Peyer's patch (tissue), 4 donors: Measurements from ENCODE around the gene GTPBP8. TPM values are rescaled to one million over a fixed set of nuclear protein-coding genes. Genes with fewer than 3 reads are reported as not detected.

Experiments
- DNase-seq, 3 donors: peaks; one replicate each; pipeline ENCODE4 v3.0.0-alpha.2; 2017 to 2019
- H3K27ac ChIP-seq, 4 donors: fragments of 200-600 bp; sonication (generic); one replicate each; pipeline ENCODE4 v1.5.1; 2016 to 2019
- H3K27me3 ChIP-seq, 2 donors: fragments of 200-600 bp; sonication (generic); one replicate each; pipeline ENCODE4 v1.5.1; 2019
- H3K36me3 ChIP-seq, 3 donors: fragments of 200-600 bp; sonication (generic); one replicate each; pipeline ENCODE4 v1.5.1; 2016 to 2019
- H3K4me1 ChIP-seq, 4 donors: fragments of 200-600 bp; sonication (generic); one replicate each; pipeline ENCODE4 v1.5.1; 2016 to 2019
- H3K4me3 ChIP-seq, 4 donors: fragments of 200-600 bp; sonication (generic); 1 replicate in 3 of 4; 2 replicates in 1 of 4; pipeline ENCODE4 v1.5.1; 2016 to 2019; ENCODE audit warnings: mild to moderate bottlenecking in 1 of 4
- H3K9me3 ChIP-seq, 4 donors: fragments of 200-600 bp; sonication (generic); one replicate each; pipeline ENCODE4 v1.5.1; 2016 to 2019; ENCODE audit warnings: mild to moderate bottlenecking in 1 of 4
- CTCF ChIP-seq, 6 experiments: fragments of 450-650 bp in 4 of 6; fragments of 200-600 bp in 2 of 6; sonication (generic) in 1 of 6; IDR thresholded peaks; one replicate each; pipeline ENCODE4 v1.5.1; 2017 to 2019; ENCODE audit warnings: antibody characterized with exemption in 6 of 6, mild to moderate bottlenecking in 3 of 6, moderate library complexity in 1 of 6
- POLR2A ChIP-seq, 2 donors: fragments of 450-650 bp; IDR thresholded peaks; one replicate each; pipeline ENCODE4 v1.5.1; 2017; ENCODE audit warnings: antibody characterized with exemption in 2 of 2, mild to moderate bottlenecking in 2 of 2, moderate library complexity in 2 of 2
- total RNA-seq, 4 donors: library from RNA; depleted of rRNA; stranded (reverse); fragments of >200 nt; gene quantifications; one replicate each; pipeline ENCODE4 v1.1.0, GENCODE V29; 2016

GTPBP8 gene
- total RNA-seq, 4 donors from 2014 or later, result 27.9 to 43.7 (median 33.5) TPM

DNA sequence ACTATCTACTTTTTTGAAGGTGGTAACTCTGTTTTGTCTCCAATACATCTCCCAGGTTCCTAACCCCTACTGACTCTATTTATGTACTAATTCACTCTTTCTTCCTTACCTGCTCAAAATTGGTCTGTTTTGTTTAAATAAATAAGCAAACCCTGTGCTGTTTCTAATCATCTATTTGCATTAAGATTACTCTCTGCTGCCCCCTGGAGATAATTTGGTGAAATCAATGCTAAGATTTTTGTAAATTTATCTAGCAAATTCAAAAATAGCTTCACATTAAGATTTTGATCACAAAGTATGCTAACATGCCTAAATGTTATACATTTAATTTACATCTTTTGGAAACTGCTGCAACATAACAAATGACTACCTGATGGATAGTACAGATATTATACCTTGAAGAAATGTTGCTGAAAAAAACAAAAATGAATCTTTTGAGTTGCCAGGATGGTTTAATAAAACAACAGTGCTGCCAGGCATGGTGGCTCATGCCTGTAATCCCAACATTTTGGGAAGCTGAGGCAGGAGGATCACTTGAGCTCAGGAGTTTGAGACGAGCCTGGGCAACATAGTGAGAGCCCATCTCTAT lies 11.4 kb upstream of the GTPBP8 start:
- TF ChIP-seq CTCF (IDR thresholded peaks at IDR 0.05) (peak; percentile 48 to 85 (median 74)), POLR2A (IDR thresholded peaks at IDR 0.05) (no peak)
- no peaks in the 10 kb centered on the region for H3K9me3 ChIP-seq

DNA sequence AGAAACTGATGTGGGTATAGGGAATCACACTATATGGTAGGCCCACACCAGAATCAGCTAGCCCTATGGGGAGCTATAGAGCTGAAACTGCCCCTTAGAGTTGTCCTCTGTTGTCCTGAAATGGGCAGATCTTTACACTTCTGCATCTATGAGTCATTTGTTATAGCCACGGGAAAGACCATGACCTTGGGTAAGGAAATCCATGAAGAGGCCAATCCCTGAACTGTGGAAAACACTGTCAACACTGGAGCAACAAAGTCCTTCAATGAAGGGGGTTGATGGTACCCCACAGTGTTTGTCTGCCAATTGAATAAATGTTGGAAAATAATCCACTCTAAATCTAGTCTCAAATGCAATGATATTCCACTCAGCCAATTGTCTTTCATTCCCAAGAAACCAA lies 10.7 kb upstream of the GTPBP8 start:
- no peaks in the 10 kb centered on the region for H3K27me3 ChIP-seq
- no peaks in the 10 kb centered on the region for H3K36me3 ChIP-seq
- no peaks in the 10 kb centered on the region for H3K4me1 ChIP-seq
- no peak for DNase-seq
- no peaks in the 10 kb centered on the region for H3K9me3 ChIP-seq
- no peak overlapping the region for H3K4me3 ChIP-seq
- TF ChIP-seq CTCF (IDR thresholded peaks at IDR 0.05) (no peak), POLR2A (IDR thresholded peaks at IDR 0.05) (no peak)
- H3K27ac ChIP-seq, result no peak overlapping the region

More for the DNA sequence above, 11.4 kb upstream of the GTPBP8 start:
- Histone ChIP-seq H3K27ac (no peak overlapping the region), H3K36me3 (no peaks in the 10 kb centered on the region), H3K27me3 (no peaks in the 10 kb centered on the region), H3K4me3 (no peak overlapping the region), H3K4me1 (no peaks in the 10 kb centered on the region)
- no peak for DNase-seq

DNA sequence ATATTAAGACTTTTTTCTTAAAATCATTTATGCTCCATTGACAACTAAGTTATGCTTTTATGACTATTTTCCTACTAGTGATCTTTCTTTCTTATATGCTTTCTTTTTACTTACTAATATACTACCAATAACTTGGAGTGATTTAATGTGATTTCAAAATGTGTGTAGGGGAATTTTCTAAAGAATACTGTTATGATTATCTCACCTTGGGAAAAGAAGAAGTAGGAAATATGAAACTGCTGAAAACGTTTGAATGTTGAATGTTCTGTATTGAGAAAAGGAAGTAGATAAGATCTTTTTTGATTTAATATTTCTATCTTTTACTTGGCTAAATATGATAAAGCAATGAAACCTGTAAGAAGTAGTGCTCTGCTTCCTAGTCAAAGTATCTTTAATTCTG lies 8.1 kb upstream of the GTPBP8 start:
- Histone ChIP-seq H3K36me3 (no peaks in the 10 kb centered on the region), H3K27me3 (no peaks in the 10 kb centered on the region), H3K4me3 (no peak overlapping the region), H3K27ac (no peak overlapping the region), H3K4me1 (no peaks in the 10 kb centered on the region), H3K9me3 (no peaks in the 10 kb centered on the region)
- TF ChIP-seq CTCF (IDR thresholded peaks at IDR 0.05) (no peak), POLR2A (IDR thresholded peaks at IDR 0.05) (no peak)
- DNase-seq, result no peak

DNA sequence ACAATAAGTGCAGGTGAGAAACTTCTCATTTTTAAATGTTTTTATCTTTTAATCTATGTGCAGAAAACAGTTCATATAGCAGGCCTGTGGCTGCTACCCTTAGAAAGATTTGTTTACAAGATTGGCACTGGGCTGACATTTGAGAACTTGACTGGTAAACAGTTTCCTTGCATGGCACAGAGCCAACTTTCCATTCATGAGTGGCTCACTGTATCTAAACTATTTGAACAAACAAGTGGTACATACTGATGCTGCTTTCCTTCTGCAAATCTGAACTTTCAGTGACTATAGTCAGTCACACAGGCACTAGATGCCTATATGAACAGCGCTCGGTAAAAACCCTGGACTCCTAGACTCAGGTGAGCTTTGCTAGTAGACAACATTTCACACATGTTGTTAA lies 6.3 kb upstream of the GTPBP8 start:
- Histone ChIP-seq H3K9me3 (no peaks in the 10 kb centered on the region), H3K4me3 (no peak overlapping the region), H3K27me3 (no peaks in the 10 kb centered on the region), H3K36me3 (no peaks in the 10 kb centered on the region), H3K27ac (no peak overlapping the region), H3K4me1 (no peaks in the 10 kb centered on the region)
- TF ChIP-seq POLR2A (IDR thresholded peaks at IDR 0.05) (no peak), CTCF (IDR thresholded peaks at IDR 0.05) (no peak)
- peak in 2 of 3 donors; percentile 58 to 76 for DNase-seq

- Histone ChIP-seq H3K4me3 (no peak overlapping the region), H3K4me1 (peaks cover 0 to 8% (median 4%) of the 10 kb centered on the region in 4 donors), H3K36me3 (no peaks in the 10 kb centered on the region), H3K9me3 (no peaks in the 10 kb centered on the region), H3K27me3 (no peaks in the 10 kb centered on the region), H3K27ac (no peak overlapping the region)
- no peak for DNase-seq
- TF ChIP-seq POLR2A (IDR thresholded peaks at IDR 0.05) (no peak), CTCF (IDR thresholded peaks at IDR 0.05) (no peak)
Measured at GRCh38 chr3:112987710-112988334, 3.0 kb upstream of the GTPBP8 start.
